Measurements from ENCODE around the gene ERC2. TPM values are rescaled to one million over a fixed set of nuclear protein-coding genes. Genes with fewer than 3 reads are reported as not detected.

Gene ERC2
- total and polyA plus RNA-seq, 5 donors from 2014 or later, result not detected

DNA sequence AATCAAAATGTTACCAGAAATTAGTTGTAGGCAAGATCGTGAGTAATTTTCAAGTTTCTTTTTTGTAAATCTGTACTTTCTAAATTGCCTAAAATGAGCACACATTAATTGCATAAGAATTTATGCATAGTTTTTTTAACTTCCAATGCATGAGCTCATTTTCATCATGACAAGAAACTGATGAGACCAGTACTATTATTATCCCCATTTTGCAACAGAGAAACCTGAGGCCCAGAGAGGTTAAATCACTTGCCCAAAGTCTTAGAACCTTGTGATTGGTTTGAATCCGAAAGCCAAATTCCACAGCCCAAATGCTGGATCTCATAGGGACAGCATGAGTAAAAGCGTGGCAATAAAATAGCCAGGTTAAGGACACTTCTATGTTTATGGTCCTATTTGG lies 274.7 kb downstream of the ERC2 start:
- Mint-ChIP-seq H3K4me3 (no peak overlapping the region), H3K27me3 (no peaks in the 10 kb centered on the region), H3K36me3 (no peaks in the 10 kb centered on the region), H3K9me3 (no peaks in the 10 kb centered on the region), H3K27ac (no peak overlapping the region), H3K4me1 (no peaks in the 10 kb centered on the region)
- no peaks in the 10 kb centered on the region for H3K4me1 ChIP-seq (ENCODE audit: control insufficient read depth, insufficient read depth, low read length, poor library complexity, severe bottlenecking)
- no peaks in the 10 kb centered on the region for H3K9me3 ChIP-seq (ENCODE audit: control insufficient read depth in 2 of 2, low read length in 2 of 2)
- no peaks in the 10 kb centered on the region for H3K36me3 ChIP-seq (ENCODE audit: control insufficient read depth, insufficient read depth, low read length)
- H3K27ac ChIP-seq (ENCODE audit: insufficient read depth, low read length, poor library complexity, severe bottlenecking), result no peak overlapping the region
- H3K27me3 ChIP-seq (ENCODE audit: control insufficient read depth, insufficient read depth, low read length), result no peaks in the 10 kb centered on the region
- ATAC-seq (ENCODE audit: low read depth in 2 of 2) (no peak), DNase-seq (no peak)
- H3K4me3 ChIP-seq (ENCODE audit: low read depth, low read length), result no peak overlapping the region

DNA sequence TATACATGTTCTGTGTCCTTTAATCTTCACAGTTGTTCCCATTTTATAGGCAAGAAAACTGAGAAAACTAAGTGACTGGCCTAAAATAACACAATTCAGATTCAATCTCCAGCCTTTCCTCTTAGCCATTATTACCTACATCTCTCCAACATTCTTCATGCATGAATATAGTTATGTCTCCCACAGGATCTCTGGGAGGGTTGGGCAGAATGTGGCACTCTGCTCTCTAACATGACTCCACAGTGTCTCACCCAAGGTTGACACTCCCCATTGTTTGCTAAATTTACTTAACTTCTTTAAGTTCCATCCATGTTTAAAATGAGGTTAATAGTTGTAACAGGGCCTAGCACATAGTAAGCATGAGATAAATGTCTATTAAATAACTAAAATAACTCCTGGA lies 276.3 kb downstream of the ERC2 start:
- H3K27ac ChIP-seq (ENCODE audit: insufficient read depth, low read length, poor library complexity, severe bottlenecking), result no peak overlapping the region
- Mint-ChIP-seq H3K4me3 (no peak overlapping the region), H3K9me3 (no peaks in the 10 kb centered on the region), H3K4me1 (no peaks in the 10 kb centered on the region), H3K27me3 (no peaks in the 10 kb centered on the region), H3K36me3 (no peaks in the 10 kb centered on the region), H3K27ac (no peak overlapping the region)
- H3K4me3 ChIP-seq (ENCODE audit: low read depth, low read length), result no peak overlapping the region
- DNase-seq (no peak), ATAC-seq (ENCODE audit: low read depth in 2 of 2) (no peak)
- H3K9me3 ChIP-seq (ENCODE audit: control insufficient read depth in 2 of 2, low read length in 2 of 2), result no peaks in the 10 kb centered on the region
- no peaks in the 10 kb centered on the region for H3K36me3 ChIP-seq (ENCODE audit: control insufficient read depth, insufficient read depth, low read length)
- H3K27me3 ChIP-seq (ENCODE audit: control insufficient read depth, insufficient read depth, low read length), result no peaks in the 10 kb centered on the region
- no peaks in the 10 kb centered on the region for H3K4me1 ChIP-seq (ENCODE audit: control insufficient read depth, insufficient read depth, low read length, poor library complexity, severe bottlenecking)

DNA sequence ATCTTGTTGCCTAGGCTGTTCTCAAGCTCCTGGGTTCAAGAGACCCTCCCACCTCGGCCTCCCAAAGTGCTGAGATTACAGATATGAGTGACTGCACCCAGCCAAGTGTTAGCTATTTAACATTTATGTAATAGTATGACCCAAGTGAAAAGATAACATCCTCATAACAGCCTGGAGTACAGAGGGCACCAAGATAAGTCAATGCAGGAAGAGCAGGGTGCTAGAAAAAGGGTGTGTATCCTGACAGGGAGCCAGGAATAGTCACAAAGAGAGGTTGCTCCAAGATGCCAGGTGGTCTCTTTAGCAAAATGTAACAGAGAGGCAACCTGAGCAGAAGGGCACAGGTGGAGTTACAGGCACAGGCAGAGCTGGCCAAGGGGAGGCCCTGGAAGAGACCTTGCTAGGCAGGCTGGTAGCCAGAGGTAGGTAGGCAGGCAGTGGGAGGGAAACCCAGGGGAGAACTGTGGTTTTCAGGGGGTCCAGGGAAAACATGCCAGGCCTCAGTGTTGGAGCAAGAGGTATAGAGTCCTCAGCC lies 277.4 kb downstream of the ERC2 start:
- ATAC-seq (ENCODE audit: low read depth in 2 of 2), result no peak
- H3K27me3 Mint-ChIP-seq, result no peaks in the 10 kb centered on the region

DNA sequence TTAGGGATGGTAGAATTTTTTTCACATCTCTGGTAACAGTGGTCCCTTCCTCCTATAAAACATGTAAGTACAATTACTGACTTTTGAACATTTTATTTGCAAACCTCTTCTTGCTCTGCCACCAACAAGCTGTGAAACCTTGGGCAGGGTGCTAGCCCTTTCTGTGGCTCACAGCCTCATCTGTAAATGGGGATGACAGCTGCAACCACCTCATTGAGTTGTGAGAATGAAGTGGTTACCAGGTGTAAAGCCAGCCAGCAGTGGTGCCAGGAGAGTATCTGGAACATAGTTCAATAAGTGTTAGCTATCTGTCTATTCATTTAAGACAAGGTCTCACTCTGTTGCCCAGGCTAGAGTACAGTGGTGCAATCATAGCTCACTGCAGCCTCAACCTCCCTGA lies 278.1 kb downstream of the ERC2 start:
- Histone ChIP-seq H3K27ac (ENCODE audit: insufficient read depth, low read length, poor library complexity, severe bottlenecking) (no peak overlapping the region), H3K27me3 (ENCODE audit: control insufficient read depth, insufficient read depth, low read length) (no peaks in the 10 kb centered on the region), H3K4me3 (ENCODE audit: low read depth, low read length) (no peak overlapping the region), H3K36me3 (ENCODE audit: control insufficient read depth, insufficient read depth, low read length) (no peaks in the 10 kb centered on the region), H3K9me3 (ENCODE audit: control insufficient read depth in 2 of 2, low read length in 2 of 2) (no peaks in the 10 kb centered on the region), H3K4me1 (ENCODE audit: control insufficient read depth, insufficient read depth, low read length, poor library complexity, severe bottlenecking) (no peaks in the 10 kb centered on the region)
- Mint-ChIP-seq H3K9me3 (peaks cover 0 to 2% (median 0%) of the 10 kb centered on the region in 7 donors), H3K36me3 (no peaks in the 10 kb centered on the region), H3K27me3 (no peaks in the 10 kb centered on the region), H3K4me1 (no peaks in the 10 kb centered on the region), H3K4me3 (no peak overlapping the region), H3K27ac (no peak overlapping the region)
- DNase-seq (no peak), ATAC-seq (ENCODE audit: low read depth in 2 of 2) (no peak)

More for the DNA sequence above, 277.4 kb downstream of the ERC2 start:
- H3K27ac Mint-ChIP-seq, result no peak overlapping the region
- peaks cover 0 to 2% (median 0%) of the 10 kb centered on the region in 7 donors for H3K9me3 Mint-ChIP-seq
- H3K27ac ChIP-seq (ENCODE audit: insufficient read depth, low read length, poor library complexity, severe bottlenecking), result no peak overlapping the region
- H3K4me3 ChIP-seq (ENCODE audit: low read depth, low read length), result no peak overlapping the region
- H3K36me3 ChIP-seq (ENCODE audit: control insufficient read depth, insufficient read depth, low read length), result no peaks in the 10 kb centered on the region
- no peaks in the 10 kb centered on the region for H3K27me3 ChIP-seq (ENCODE audit: control insufficient read depth, insufficient read depth, low read length)
- no peak overlapping the region for H3K4me3 Mint-ChIP-seq
- no peaks in the 10 kb centered on the region for H3K9me3 ChIP-seq (ENCODE audit: control insufficient read depth in 2 of 2, low read length in 2 of 2)
- no peaks in the 10 kb centered on the region for H3K4me1 Mint-ChIP-seq
- H3K36me3 Mint-ChIP-seq, result no peaks in the 10 kb centered on the region
- no peaks in the 10 kb centered on the region for H3K4me1 ChIP-seq (ENCODE audit: control insufficient read depth, insufficient read depth, low read length, poor library complexity, severe bottlenecking)
- no peak for DNase-seq

DNA sequence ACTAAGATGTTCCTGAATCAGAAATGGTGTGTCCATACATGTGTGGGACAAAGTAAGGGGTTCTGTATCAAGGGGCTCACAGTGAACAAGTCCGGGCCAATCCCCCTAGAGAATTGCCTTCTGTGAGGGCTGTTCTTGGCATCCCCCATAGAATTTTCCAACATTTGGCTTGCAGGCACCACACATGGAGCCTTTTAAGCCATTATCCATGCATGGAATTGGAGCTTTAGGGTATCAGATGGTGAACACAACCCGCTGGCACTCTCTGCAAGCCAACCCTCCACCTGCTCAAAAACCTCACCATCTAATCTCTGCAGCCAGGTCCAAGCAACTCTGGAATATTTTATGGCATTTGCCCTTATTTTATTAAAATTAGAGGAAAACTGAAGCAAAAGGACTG lies 278.7 kb downstream of the ERC2 start:
- Histone ChIP-seq H3K4me3 (ENCODE audit: low read depth, low read length) (no peak overlapping the region), H3K9me3 (ENCODE audit: control insufficient read depth in 2 of 2, low read length in 2 of 2) (no peaks in the 10 kb centered on the region), H3K4me1 (ENCODE audit: control insufficient read depth, insufficient read depth, low read length, poor library complexity, severe bottlenecking) (no peaks in the 10 kb centered on the region), H3K27ac (ENCODE audit: insufficient read depth, low read length, poor library complexity, severe bottlenecking) (no peak overlapping the region), H3K27me3 (ENCODE audit: control insufficient read depth, insufficient read depth, low read length) (no peaks in the 10 kb centered on the region), H3K36me3 (ENCODE audit: control insufficient read depth, insufficient read depth, low read length) (no peaks in the 10 kb centered on the region)
- peaks cover 0 to 2% (median 0%) of the 10 kb centered on the region in 7 donors for H3K9me3 Mint-ChIP-seq
- no peaks in the 10 kb centered on the region for H3K4me1 Mint-ChIP-seq
- H3K27me3 Mint-ChIP-seq, result no peaks in the 10 kb centered on the region
- no peak for ATAC-seq (ENCODE audit: low read depth in 2 of 2)
- no peak overlapping the region for H3K4me3 Mint-ChIP-seq
- no peak for DNase-seq
- H3K27ac Mint-ChIP-seq, result no peak overlapping the region
- H3K36me3 Mint-ChIP-seq, result no peaks in the 10 kb centered on the region

DNA sequence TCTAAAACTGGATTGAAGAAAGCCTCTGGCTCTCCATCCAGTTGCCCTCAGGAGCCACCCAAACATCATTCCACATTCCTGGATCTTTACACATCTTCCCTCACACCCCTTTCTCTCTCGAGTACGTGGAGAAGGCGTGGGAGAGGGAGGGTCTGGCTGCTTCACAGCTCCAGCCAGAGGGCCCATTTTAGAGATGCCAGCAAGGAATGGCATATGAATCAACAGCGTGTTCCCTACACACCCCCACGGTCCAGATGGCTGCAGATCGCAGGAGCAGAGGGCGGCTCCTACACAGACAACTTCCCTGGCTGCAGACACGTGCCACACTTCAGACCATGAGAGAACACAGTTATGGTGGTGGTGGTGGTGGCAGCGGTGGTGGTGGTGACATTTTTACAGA lies 280.1 kb downstream of the ERC2 start:
- no peaks in the 10 kb centered on the region for H3K27me3 ChIP-seq (ENCODE audit: control insufficient read depth, insufficient read depth, low read length)
- no peak overlapping the region for H3K27ac ChIP-seq (ENCODE audit: insufficient read depth, low read length, poor library complexity, severe bottlenecking)
- H3K9me3 Mint-ChIP-seq, result peaks cover 0 to 2% (median 0%) of the 10 kb centered on the region in 7 donors
- no peaks in the 10 kb centered on the region for H3K4me1 Mint-ChIP-seq
- ATAC-seq (ENCODE audit: low read depth in 2 of 2) (no peak), DNase-seq (no peak)
- no peaks in the 10 kb centered on the region for H3K9me3 ChIP-seq (ENCODE audit: control insufficient read depth in 2 of 2, low read length in 2 of 2)
- no peaks in the 10 kb centered on the region for H3K27me3 Mint-ChIP-seq
- H3K36me3 Mint-ChIP-seq, result no peaks in the 10 kb centered on the region
- no peaks in the 10 kb centered on the region for H3K4me1 ChIP-seq (ENCODE audit: control insufficient read depth, insufficient read depth, low read length, poor library complexity, severe bottlenecking)
- no peak overlapping the region for H3K4me3 Mint-ChIP-seq
- H3K27ac Mint-ChIP-seq, result no peak overlapping the region
- no peaks in the 10 kb centered on the region for H3K36me3 ChIP-seq (ENCODE audit: control insufficient read depth, insufficient read depth, low read length)
- H3K4me3 ChIP-seq (ENCODE audit: low read depth, low read length), result no peak overlapping the region

DNA sequence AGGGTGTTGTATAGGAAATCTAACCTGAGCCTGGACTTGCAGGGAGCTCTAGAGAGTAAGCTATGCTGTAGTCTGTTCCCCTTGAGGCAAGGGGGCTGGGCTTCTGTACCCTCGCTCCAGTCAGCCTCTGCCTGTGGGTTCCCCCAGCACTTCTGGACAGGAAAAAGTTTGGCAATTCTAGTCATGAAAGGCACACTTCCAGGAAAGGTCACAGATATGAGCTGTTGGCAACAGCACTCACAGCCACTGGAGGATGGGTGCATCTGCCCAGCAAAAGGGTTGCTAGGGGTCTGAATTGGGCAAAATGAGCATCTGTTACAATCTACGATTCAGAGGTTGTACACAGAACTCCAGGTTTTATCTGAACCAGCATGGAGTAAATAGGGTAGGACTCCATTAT lies 281.2 kb downstream of the ERC2 start:
- H3K27me3 ChIP-seq (ENCODE audit: control insufficient read depth, insufficient read depth, low read length), result no peaks in the 10 kb centered on the region
- DNase-seq (no peak), ATAC-seq (ENCODE audit: low read depth in 2 of 2) (no peak)
- Mint-ChIP-seq H3K9me3 (peaks cover 0 to 3% (median 0%) of the 10 kb centered on the region in 7 donors), H3K4me1 (no peaks in the 10 kb centered on the region), H3K36me3 (no peaks in the 10 kb centered on the region), H3K27me3 (no peaks in the 10 kb centered on the region), H3K27ac (no peak overlapping the region), H3K4me3 (no peak overlapping the region)
- no peak overlapping the region for H3K4me3 ChIP-seq (ENCODE audit: low read depth, low read length)
- H3K36me3 ChIP-seq (ENCODE audit: control insufficient read depth, insufficient read depth, low read length), result no peaks in the 10 kb centered on the region
- H3K4me1 ChIP-seq (ENCODE audit: control insufficient read depth, insufficient read depth, low read length, poor library complexity, severe bottlenecking), result no peaks in the 10 kb centered on the region
- no peaks in the 10 kb centered on the region for H3K9me3 ChIP-seq (ENCODE audit: control insufficient read depth in 2 of 2, low read length in 2 of 2)
- no peak overlapping the region for H3K27ac ChIP-seq (ENCODE audit: insufficient read depth, low read length, poor library complexity, severe bottlenecking)

DNA sequence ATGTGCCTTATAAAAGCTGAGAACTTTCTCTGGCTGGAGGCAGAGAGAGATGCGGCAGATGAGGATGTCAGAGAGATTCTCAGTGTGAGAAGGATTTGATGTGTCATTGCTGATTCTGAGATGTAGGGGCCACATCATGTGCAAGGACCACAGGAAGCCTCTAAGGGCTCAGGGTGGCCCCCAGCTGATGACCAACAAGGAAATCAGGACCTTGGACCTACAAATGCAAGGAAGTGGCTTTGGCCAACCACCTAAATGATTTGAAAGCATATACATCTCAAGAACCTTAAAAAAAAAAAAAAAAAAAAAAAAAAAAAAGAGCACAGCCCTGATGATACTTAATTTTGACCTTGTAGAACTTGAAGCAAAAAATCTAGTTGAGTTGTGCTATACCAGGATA lies 282.4 kb downstream of the ERC2 start:
- no peak overlapping the region for H3K4me3 ChIP-seq (ENCODE audit: low read depth, low read length)
- Mint-ChIP-seq H3K9me3 (peaks cover 0 to 3% (median 0%) of the 10 kb centered on the region in 7 donors), H3K4me1 (no peaks in the 10 kb centered on the region), H3K27me3 (no peaks in the 10 kb centered on the region), H3K4me3 (no peak overlapping the region), H3K27ac (no peak overlapping the region), H3K36me3 (no peaks in the 10 kb centered on the region)
- no peak for ATAC-seq (ENCODE audit: low read depth in 2 of 2)
- no peak overlapping the region for H3K27ac ChIP-seq (ENCODE audit: insufficient read depth, low read length, poor library complexity, severe bottlenecking)
- no peaks in the 10 kb centered on the region for H3K4me1 ChIP-seq (ENCODE audit: control insufficient read depth, insufficient read depth, low read length, poor library complexity, severe bottlenecking)
- H3K36me3 ChIP-seq (ENCODE audit: control insufficient read depth, insufficient read depth, low read length), result no peaks in the 10 kb centered on the region
- H3K9me3 ChIP-seq (ENCODE audit: control insufficient read depth in 2 of 2, low read length in 2 of 2), result no peaks in the 10 kb centered on the region
- DNase-seq, result no peak
- no peaks in the 10 kb centered on the region for H3K27me3 ChIP-seq (ENCODE audit: control insufficient read depth, insufficient read depth, low read length)

Measured in CD4-positive, CD25-positive, alpha-beta regulatory T cell (primary cell).